T-cell (primary cell): ENCODE data around the gene HDAC9. TPM values are rescaled to one million over a fixed set of nuclear protein-coding genes. Genes with fewer than 3 reads are reported as not detected.

ENCODE experiments used
- ATAC-seq, 4 experiments: fragments of 200-7000 bp in 3 of 4; fragments of 150-1000 bp in 1 of 4; cut with Tn5 transposase; replicated peaks in 1 of 4; 1 replicate in 3 of 4; 2 replicates in 1 of 4; pipeline ENCODE4 v1.10.0; 2021; ENCODE audit warnings: moderate library complexity in 3 of 4, mild to moderate bottlenecking in 2 of 4, moderate number of reproducible peaks in 1 of 4
- CTCF ChIA-PET, 2 donors: fragments of 300-600 bp; sonication (Branson Sonifier 250); formaldehyde crosslinking; loops; one replicate each; lab custom pipeline; 2022; ENCODE audit warnings: antibody characterized with exemption in 2 of 2; lab: Charles Lee
- POLR2A ChIA-PET, 2 donors: fragments of 300-600 bp; sonication (Branson Sonifier 250); formaldehyde crosslinking; loops; one replicate each; lab custom pipeline; 2022; ENCODE audit warnings: antibody characterized with exemption in 2 of 2; lab: Charles Lee
- DNase-seq, 35 experiments: peaks; one replicate each; pipeline versions ENCODE4 v3.0.0 to v3.0.0-alpha.2; 2013 to 2023
- H3K27ac ChIP-seq: one replicate; pipeline ENCODE4 v1.5.1; 2013; ENCODE audit warnings: low read length
- H3K27me3 ChIP-seq, 2 experiments: replicated peaks in 1 of 2; 1 replicate in 1 of 2; 2 replicates in 1 of 2; pipeline versions ENCODE4 v1.6.1 to v1.7.0; 2013; ENCODE audit warnings: low read length in 1 of 2, mixed read lengths in 1 of 2; ENCODE audit not compliant: control insufficient read depth in 2 of 2, insufficient read depth in 2 of 2; ENCODE audit errors: extremely low read depth in 1 of 2
- H3K36me3 ChIP-seq, 2 donors: 1 replicate in 1 of 2; 2 replicates in 1 of 2; pipeline versions ENCODE4 v1.6.1 to v1.7.0; 2013; ENCODE audit warnings: low read length in 1 of 2; ENCODE audit not compliant: control insufficient read depth in 2 of 2, insufficient read depth in 1 of 2; ENCODE audit errors: extremely low read depth in 1 of 2
- H3K4me1 ChIP-seq, 2 experiments: 1 replicate in 1 of 2; 2 replicates in 1 of 2; pipeline versions ENCODE4 v1.6.1 to v1.7.0; 2013; ENCODE audit warnings: low read length in 2 of 2, mixed read lengths in 1 of 2; ENCODE audit not compliant: insufficient read depth in 2 of 2, control insufficient read depth in 1 of 2; ENCODE audit errors: extremely low read depth in 1 of 2
- H3K4me3 ChIP-seq, 2 donors: 1 replicate in 1 of 2; 2 replicates in 1 of 2; pipeline versions ENCODE4 v1.5.1 to v1.7.0; 2013; ENCODE audit warnings: mild to moderate bottlenecking in 2 of 2, low read length in 1 of 2, moderate library complexity in 1 of 2; ENCODE audit not compliant: control insufficient read depth in 1 of 2; ENCODE audit errors: extremely low read depth in 1 of 2
- H3K9me3 ChIP-seq: 2 replicates; pipeline ENCODE4 v1.7.0; 2013
- H3K27ac Mint-ChIP-seq, 2 donors: one replicate each; pipeline ENCODE4 v1.8.0; 2020 to 2021; ENCODE audit warnings: mild to moderate bottlenecking in 2 of 2, mixed read lengths in 2 of 2
- H3K27me3 Mint-ChIP-seq, 2 donors: one replicate each; pipeline ENCODE4 v1.8.0; 2021 to 2022; ENCODE audit warnings: mixed read lengths in 2 of 2
- H3K36me3 Mint-ChIP-seq: one replicate; pipeline ENCODE4 v1.8.0; 2021; ENCODE audit warnings: mixed read lengths
- H3K4me1 Mint-ChIP-seq, 3 donors: one replicate each; pipeline ENCODE4 v1.8.0; 2020 to 2022; ENCODE audit warnings: mixed read lengths in 3 of 3, mild to moderate bottlenecking in 1 of 3
- H3K4me3 Mint-ChIP-seq, 3 donors: one replicate each; pipeline ENCODE4 v1.8.0; 2020 to 2022; ENCODE audit warnings: mild to moderate bottlenecking in 3 of 3, mixed read lengths in 3 of 3, moderate library complexity in 3 of 3
- H3K9me3 Mint-ChIP-seq, 3 donors: one replicate each; pipeline ENCODE4 v1.8.0; 2020 to 2022; ENCODE audit warnings: mixed read lengths in 3 of 3
- WGBS: methylation state at CpG from one replicate; pipeline ENCODE4 v1.1.5; 2013; ENCODE audit warnings: missing lambda C conversion rate; ENCODE audit not compliant: insufficient coverage; 5-methylcytosine and 5-hydroxymethylcytosine counted together
- total RNA-seq, 35 experiments: library from RNA in 6 of 35; stranded (reverse) in 6 of 35; fragments of 120-200 nt in 1 of 35; gene quantifications; one replicate each; pipeline versions ENCODE4 v1.2.1 to v1.2.4 and lab custom pipeline; 2013 to 2026

The HDAC9 gene
- total RNA-seq, 5 donors from 2014 or later (not counting 1 experiment from before 2014, with no cell fraction given), result 2.8 to 6.7 (median 4.7) TPM

GRCh38 chr7:18846765-18847215, 351.2 kb downstream of the HDAC9 start:
- H3K27ac ChIP-seq, result no peak overlapping the region
- CTCF ChIA-PET, result no interaction called here
- H3K36me3 ChIP-seq, result no peaks in the 10 kb centered on the region
- POLR2A ChIA-PET, result no interaction called here
- no peaks in the 10 kb centered on the region for H3K4me1 Mint-ChIP-seq
- no peaks in the 10 kb centered on the region for H3K9me3 ChIP-seq
- no peak for DNase-seq
- no peaks in the 10 kb centered on the region for H3K4me1 ChIP-seq
- no peaks in the 10 kb centered on the region for H3K27me3 ChIP-seq
- peaks cover 0 to 10% (median 5%) of the 10 kb centered on the region in 3 donors for H3K9me3 Mint-ChIP-seq
- no CpG with 5 or more reads among the region's 4 CpGs for WGBS
- H3K27me3 Mint-ChIP-seq, result no peaks in the 10 kb centered on the region
- H3K27ac Mint-ChIP-seq, result no peak overlapping the region
- no peak overlapping the region for H3K4me3 Mint-ChIP-seq
- ATAC-seq, result no peak
- H3K4me3 ChIP-seq, result no peak overlapping the region
- H3K36me3 Mint-ChIP-seq, result no peaks in the 10 kb centered on the region

DNA sequence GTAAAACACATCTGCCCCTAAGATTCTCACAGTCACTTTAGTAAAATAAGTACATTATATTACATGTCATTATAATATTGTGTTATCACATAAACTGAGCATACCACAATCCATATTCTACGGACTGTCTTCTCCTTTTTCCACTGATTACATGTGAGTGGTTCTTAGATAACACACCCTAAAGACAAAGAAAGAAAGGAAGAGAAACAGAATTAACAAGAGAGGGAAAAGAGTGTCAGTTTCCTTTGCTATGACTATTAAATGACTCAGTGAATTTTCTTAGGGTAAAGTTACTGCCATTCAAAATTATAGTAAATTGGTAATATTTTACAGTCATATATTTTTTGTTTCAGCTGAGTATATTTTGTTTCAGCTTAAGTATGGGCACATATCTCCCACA, 353.6 kb downstream of the HDAC9 start:
- Mint-ChIP-seq H3K27ac (no peak overlapping the region), H3K27me3 (no peaks in the 10 kb centered on the region), H3K4me1 (no peaks in the 10 kb centered on the region), H3K4me3 (no peak overlapping the region), H3K36me3 (no peaks in the 10 kb centered on the region), H3K9me3 (peaks cover 0 to 10% (median 5%) of the 10 kb centered on the region in 3 donors)
- H3K27ac ChIP-seq, result no peak overlapping the region
- DNase-seq (no peak), ATAC-seq (no peak)
- no peaks in the 10 kb centered on the region for H3K9me3 ChIP-seq
- no peak overlapping the region for H3K4me3 ChIP-seq
- POLR2A ChIA-PET, result no interaction called here
- no peaks in the 10 kb centered on the region for H3K36me3 ChIP-seq
- WGBS, result no CpG with 5 or more reads among the region's 1 CpG
- H3K27me3 ChIP-seq, result no peaks in the 10 kb centered on the region
- no peaks in the 10 kb centered on the region for H3K4me1 ChIP-seq
- CTCF ChIA-PET, result no interaction called here

DNA sequence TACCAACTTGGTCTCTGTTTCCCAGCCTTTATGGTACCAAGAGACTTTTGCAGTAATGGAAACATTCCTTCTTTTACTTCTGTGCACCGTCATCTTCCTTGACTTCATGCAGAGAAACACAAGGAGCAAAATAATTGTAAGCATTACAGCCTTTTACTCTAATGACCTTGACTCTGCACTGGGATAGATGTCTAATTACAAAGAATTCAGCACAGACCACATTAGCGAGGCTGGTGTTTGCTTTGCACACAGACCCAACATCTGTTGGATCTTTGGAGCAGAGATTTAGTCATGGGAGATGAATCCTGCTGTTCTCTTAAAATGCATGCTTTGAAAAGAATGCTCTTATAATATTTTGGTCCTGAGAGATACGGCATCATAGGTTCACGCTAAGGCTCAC, 360.2 kb downstream of the HDAC9 start:
- no peak overlapping the region for H3K4me3 ChIP-seq
- peaks cover 3 to 14% (median 6%) of the 10 kb centered on the region in 3 donors for H3K9me3 Mint-ChIP-seq
- H3K4me1 Mint-ChIP-seq, result peaks cover 0 to 5% (median 0%) of the 10 kb centered on the region in 3 donors
- WGBS, result 86% methylated on average over 1 of the region's 4 CpGs
- no peak overlapping the region for H3K4me3 Mint-ChIP-seq
- ATAC-seq (no peak), DNase-seq (no peak)
- no peak overlapping the region for H3K27ac ChIP-seq
- H3K27me3 ChIP-seq, result no peaks in the 10 kb centered on the region
- H3K36me3 ChIP-seq, result no peaks in the 10 kb centered on the region
- POLR2A ChIA-PET, result no interaction called here
- H3K36me3 Mint-ChIP-seq, result no peaks in the 10 kb centered on the region
- no peaks in the 10 kb centered on the region for H3K4me1 ChIP-seq
- no peaks in the 10 kb centered on the region for H3K9me3 ChIP-seq
- no peaks in the 10 kb centered on the region for H3K27me3 Mint-ChIP-seq
- H3K27ac Mint-ChIP-seq, result no peak overlapping the region
- CTCF ChIA-PET, result no interaction called here

DNA sequence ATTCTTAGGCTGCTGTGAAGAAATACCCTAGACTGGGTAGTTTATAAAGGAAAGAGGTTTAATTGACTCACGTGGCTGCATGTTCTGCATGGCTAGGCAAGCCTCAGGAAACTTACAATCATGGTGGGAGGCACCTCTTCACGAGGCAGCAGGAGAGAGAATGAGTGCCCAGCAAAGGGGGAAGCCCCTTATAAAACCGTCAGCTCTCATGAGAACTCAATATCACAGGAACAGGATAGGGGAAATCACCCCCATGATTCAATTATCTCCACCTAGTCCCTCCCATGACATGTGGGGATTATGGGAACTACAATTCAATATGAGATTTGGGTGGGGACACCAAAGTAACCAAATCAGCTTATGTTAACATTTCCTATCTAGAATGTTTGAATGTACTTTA, 362.7 kb downstream of the HDAC9 start:
- Histone ChIP-seq H3K27me3 (no peaks in the 10 kb centered on the region), H3K4me1 (no peaks in the 10 kb centered on the region), H3K4me3 (no peak overlapping the region), H3K9me3 (no peaks in the 10 kb centered on the region), H3K27ac (no peak overlapping the region), H3K36me3 (no peaks in the 10 kb centered on the region)
- Mint-ChIP-seq H3K27ac (no peak overlapping the region), H3K4me3 (no peak overlapping the region), H3K4me1 (peaks cover 0 to 5% (median 0%) of the 10 kb centered on the region in 3 donors), H3K27me3 (no peaks in the 10 kb centered on the region), H3K9me3 (peaks cover 3 to 16% (median 5%) of the 10 kb centered on the region in 3 donors), H3K36me3 (no peaks in the 10 kb centered on the region)
- 83% methylated on average over 1 of the region's 3 CpGs for WGBS
- CTCF ChIA-PET, result no interaction called here
- ATAC-seq (no peak), DNase-seq (no peak)
- POLR2A ChIA-PET, result no interaction called here

DNA sequence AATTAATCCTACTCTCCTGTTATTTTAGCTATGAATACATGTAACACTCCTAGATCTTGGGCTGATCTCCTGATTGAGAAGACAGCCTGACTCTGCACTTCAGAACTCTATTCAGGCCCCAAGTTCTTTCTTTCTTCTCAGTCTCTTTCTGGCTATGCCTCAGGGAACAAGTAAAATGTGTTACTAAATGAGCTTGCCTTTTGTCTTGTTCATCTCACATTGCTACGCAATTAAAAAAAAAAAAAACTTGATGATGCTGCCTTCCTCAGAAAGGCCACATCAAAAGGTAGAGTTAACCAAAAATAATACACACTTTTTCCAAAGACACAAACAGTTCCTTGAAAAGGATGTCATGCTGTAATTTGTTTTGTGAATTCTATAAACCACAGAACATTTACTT, 363.8 kb downstream of the HDAC9 start:
- no peak overlapping the region for H3K27ac ChIP-seq
- Mint-ChIP-seq H3K27ac (peak overlapping the region in 1 of 2 donors; percentile 67), H3K4me3 (no peak overlapping the region), H3K36me3 (no peaks in the 10 kb centered on the region), H3K9me3 (peaks cover 7 to 19% (median 7%) of the 10 kb centered on the region in 3 donors), H3K4me1 (peaks cover 0 to 5% (median 0%) of the 10 kb centered on the region in 3 donors), H3K27me3 (no peaks in the 10 kb centered on the region)
- DNase-seq (peak in 1 of 35 experiments; percentile 3), ATAC-seq (no peak)
- WGBS, result no CpG with 5 or more reads among the region's 1 CpG
- H3K36me3 ChIP-seq, result no peaks in the 10 kb centered on the region
- H3K9me3 ChIP-seq, result no peaks in the 10 kb centered on the region
- H3K27me3 ChIP-seq, result no peaks in the 10 kb centered on the region
- H3K4me3 ChIP-seq, result no peak overlapping the region
- H3K4me1 ChIP-seq, result no peaks in the 10 kb centered on the region
- ChIA-PET CTCF (interaction anchor here in 1 of 2 donors (0.6 kb wide), 1 partner anchor 1176 kb away, joined by 3 read pairs; no protein-coding TSS in a partner anchor), POLR2A (interaction anchor here in 1 of 2 donors (0.6 kb wide), 1 partner anchor 110 kb away, joined by 3 read pairs; no protein-coding TSS in a partner anchor)

GRCh38 chr7:18860221-18860620, 364.7 kb downstream of the HDAC9 start:
- ChIA-PET POLR2A (no interaction called here), CTCF (no interaction called here)
- no peak for ATAC-seq
- no peaks in the 10 kb centered on the region for H3K27me3 ChIP-seq
- H3K9me3 ChIP-seq, result no peaks in the 10 kb centered on the region
- H3K36me3 ChIP-seq, result no peaks in the 10 kb centered on the region
- Mint-ChIP-seq H3K27ac (no peak overlapping the region), H3K4me3 (no peak overlapping the region), H3K36me3 (no peaks in the 10 kb centered on the region), H3K4me1 (peaks cover 0 to 5% (median 0%) of the 10 kb centered on the region in 3 donors), H3K9me3 (peaks cover 9 to 25% (median 10%) of the 10 kb centered on the region in 3 donors), H3K27me3 (no peaks in the 10 kb centered on the region)
- no peaks in the 10 kb centered on the region for H3K4me1 ChIP-seq
- no peak for DNase-seq
- H3K4me3 ChIP-seq, result no peak overlapping the region
- no peak overlapping the region for H3K27ac ChIP-seq
